Endodermal cell (in vitro differentiated cells): Measurements from ENCODE around the gene NEUROD4. TPM values are rescaled to one million over a fixed set of nuclear protein-coding genes. Genes with fewer than 3 reads are reported as not detected.

Source experiments
- DNase-seq: peaks from one replicate; pipeline ENCODE4 v3.0.0-alpha.2; 2017
- H3K27ac ChIP-seq: 2 replicates; pipeline ENCODE4 v1.5.1; 2013; ENCODE audit warnings: mild to moderate bottlenecking, low read depth, low read length, moderate library complexity
- H3K27me3 ChIP-seq: 2 replicates; pipeline ENCODE4 v1.6.1; 2013; ENCODE audit warnings: mild to moderate bottlenecking, low read length, moderate library complexity; ENCODE audit not compliant: insufficient read depth, control insufficient read depth, poor library complexity, severe bottlenecking
- H3K36me3 ChIP-seq: 2 replicates; pipeline ENCODE4 v1.7.0; 2013; ENCODE audit warnings: mild to moderate bottlenecking, low read length, moderate library complexity; ENCODE audit not compliant: control insufficient read depth, insufficient read depth
- H3K4me1 ChIP-seq: one replicate; pipeline ENCODE4 v1.7.0; 2013; ENCODE audit warnings: low read length; ENCODE audit not compliant: control insufficient read depth, insufficient read depth
- H3K4me3 ChIP-seq: 2 replicates; pipeline ENCODE4 v1.5.1; 2013; ENCODE audit warnings: mild to moderate bottlenecking, low read length, moderate library complexity
- H3K9ac ChIP-seq: 2 replicates; pipeline ENCODE4 v1.6.1; 2013; ENCODE audit warnings: mild to moderate bottlenecking, low read length, moderate library complexity; ENCODE audit not compliant: poor library complexity, severe bottlenecking; ENCODE audit errors: extremely low read depth
- H3K9me3 ChIP-seq: 2 replicates; pipeline ENCODE4 v1.6.1; 2013; ENCODE audit warnings: mild to moderate bottlenecking, low read length, moderate library complexity; ENCODE audit not compliant: control insufficient read depth
- H3K27ac Mint-ChIP-seq: 2 replicates; pipeline ENCODE4 v1.8.0; 2020; ENCODE audit warnings: mixed read lengths
- H3K27me3 Mint-ChIP-seq: 2 replicates; pipeline ENCODE4 v1.8.0; 2021; ENCODE audit warnings: mild to moderate bottlenecking, mixed read lengths; ENCODE audit not compliant: insufficient read depth
- H3K36me3 Mint-ChIP-seq: 2 replicates; pipeline ENCODE4 v1.8.0; 2020; ENCODE audit warnings: low read depth, mixed read lengths
- H3K4me1 Mint-ChIP-seq: 2 replicates; pipeline ENCODE4 v1.8.0; 2020; ENCODE audit warnings: mixed read lengths
- H3K4me3 Mint-ChIP-seq: 2 replicates; pipeline ENCODE4 v1.8.0; 2020; ENCODE audit warnings: mild to moderate bottlenecking, moderate library complexity, mixed read lengths
- H3K9me3 Mint-ChIP-seq: 2 replicates; pipeline ENCODE4 v1.8.0; 2020; ENCODE audit warnings: mild to moderate bottlenecking, mixed read lengths
- WGBS, 2 experiments: methylation state at CpG; one replicate each; pipeline versions ENCODE4 v1.1.5 to v1.1.7; 2013; ENCODE audit warnings: missing lambda C conversion rate in 2 of 2, mixed read lengths in 1 of 2; ENCODE audit not compliant: insufficient coverage in 1 of 2, insufficient read length in 1 of 2; 5-methylcytosine and 5-hydroxymethylcytosine counted together
- total RNA-seq, 2 donors: library from RNA; stranded (reverse); fragmentation: NEBNext Ultra II Directional in 1 of 2; extraction: Animal tissue kit (Norgen Biotek cat#: 25700) in 1 of 2; gene quantifications; 2 replicates in 1 of 2; 3 replicates in 1 of 2; pipeline ENCODE4 v1.2.1, GENCODE V29; 2021
- TF ChIP-seq, protein P1 (sequence below): fragments of 200-600 bp; sonication (generic); conservative IDR thresholded peaks from 2 replicates; pipeline ENCODE4 v1.5.0; 2021; ENCODE audit warnings: antibody characterized with exemption, mild to moderate bottlenecking

Gene NEUROD4
- total RNA-seq, 2 donors from 2014 or later = not detected

- Histone ChIP-seq H3K9me3 (no peaks in the 10 kb centered on the region), H3K36me3 (no peaks in the 10 kb centered on the region), H3K4me1 (peaks cover 9% of the 10 kb centered on the region), H3K27me3 (no peaks in the 10 kb centered on the region), H3K4me3 (no peak overlapping the region), H3K27ac (peak overlapping the region; percentile 85), H3K9ac (no peak overlapping the region)
- TF ChIP-seq, protein P1, sequence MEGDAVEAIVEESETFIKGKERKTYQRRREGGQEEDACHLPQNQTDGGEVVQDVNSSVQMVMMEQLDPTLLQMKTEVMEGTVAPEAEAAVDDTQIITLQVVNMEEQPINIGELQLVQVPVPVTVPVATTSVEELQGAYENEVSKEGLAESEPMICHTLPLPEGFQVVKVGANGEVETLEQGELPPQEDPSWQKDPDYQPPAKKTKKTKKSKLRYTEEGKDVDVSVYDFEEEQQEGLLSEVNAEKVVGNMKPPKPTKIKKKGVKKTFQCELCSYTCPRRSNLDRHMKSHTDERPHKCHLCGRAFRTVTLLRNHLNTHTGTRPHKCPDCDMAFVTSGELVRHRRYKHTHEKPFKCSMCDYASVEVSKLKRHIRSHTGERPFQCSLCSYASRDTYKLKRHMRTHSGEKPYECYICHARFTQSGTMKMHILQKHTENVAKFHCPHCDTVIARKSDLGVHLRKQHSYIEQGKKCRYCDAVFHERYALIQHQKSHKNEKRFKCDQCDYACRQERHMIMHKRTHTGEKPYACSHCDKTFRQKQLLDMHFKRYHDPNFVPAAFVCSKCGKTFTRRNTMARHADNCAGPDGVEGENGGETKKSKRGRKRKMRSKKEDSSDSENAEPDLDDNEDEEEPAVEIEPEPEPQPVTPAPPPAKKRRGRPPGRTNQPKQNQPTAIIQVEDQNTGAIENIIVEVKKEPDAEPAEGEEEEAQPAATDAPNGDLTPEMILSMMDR = no peak
- 85% methylated on average over 4 of the region's 4 CpGs; no CpG with 5 or more reads in 1 of the 2 experiments for WGBS, 2 experiments
- Mint-ChIP-seq H3K27me3 (no peaks in the 10 kb centered on the region), H3K4me1 (peaks cover 16% of the 10 kb centered on the region), H3K9me3 (no peaks in the 10 kb centered on the region), H3K27ac (no peak overlapping the region), H3K4me3 (no peak overlapping the region), H3K36me3 (no peaks in the 10 kb centered on the region)
- no peak for DNase-seq
Measured at GRCh38 chr12:55065535-55065934, 45.8 kb downstream of the NEUROD4 start.

GRCh38 chr12:55067701-55068100, 47.9 kb downstream of the NEUROD4 start:
- Histone ChIP-seq H3K27ac (no peak overlapping the region), H3K36me3 (no peaks in the 10 kb centered on the region), H3K9me3 (no peaks in the 10 kb centered on the region), H3K9ac (no peak overlapping the region), H3K27me3 (no peaks in the 10 kb centered on the region), H3K4me3 (no peak overlapping the region), H3K4me1 (peaks cover 3% of the 10 kb centered on the region)
- no peaks in the 10 kb centered on the region for H3K36me3 Mint-ChIP-seq
- no peaks in the 10 kb centered on the region for H3K9me3 Mint-ChIP-seq
- H3K27ac Mint-ChIP-seq = no peak overlapping the region
- WGBS, 2 experiments = 89 to 92% methylated on average over 4 to 8 of the region's 8 CpGs
- H3K27me3 Mint-ChIP-seq = no peaks in the 10 kb centered on the region
- H3K4me1 Mint-ChIP-seq = peaks cover 4% of the 10 kb centered on the region
- no peak for DNase-seq
- H3K4me3 Mint-ChIP-seq = no peak overlapping the region
- TF ChIP-seq, protein P1 = no peak

- Mint-ChIP-seq H3K4me3 (no peak overlapping the region), H3K27me3 (no peaks in the 10 kb centered on the region), H3K9me3 (no peaks in the 10 kb centered on the region), H3K36me3 (no peaks in the 10 kb centered on the region), H3K27ac (no peak overlapping the region), H3K4me1 (peaks cover 2% of the 10 kb centered on the region)
- peak; percentile 88 for DNase-seq
- WGBS, 2 experiments = 47 to 59% methylated on average over 7 to 8 of the region's 8 CpGs
- TF ChIP-seq, protein P1 = peak; percentile 88
- Histone ChIP-seq H3K9ac (no peak overlapping the region), H3K36me3 (no peaks in the 10 kb centered on the region), H3K9me3 (no peaks in the 10 kb centered on the region), H3K27me3 (no peaks in the 10 kb centered on the region), H3K4me1 (no peaks in the 10 kb centered on the region), H3K4me3 (no peak overlapping the region), H3K27ac (no peak overlapping the region)
Measured at GRCh38 chr12:55068416-55069010, 48.7 kb downstream of the NEUROD4 start.
